CD4-positive, alpha-beta T cell treated with Interleukin-17A for 1 hour (primary cell): ENCODE data around the gene CCNK.

Source experiments
- DNase-seq: peaks from one replicate; pipeline ENCODE4 v3.0.0-alpha.2; 2020

CCNK gene

DNA sequence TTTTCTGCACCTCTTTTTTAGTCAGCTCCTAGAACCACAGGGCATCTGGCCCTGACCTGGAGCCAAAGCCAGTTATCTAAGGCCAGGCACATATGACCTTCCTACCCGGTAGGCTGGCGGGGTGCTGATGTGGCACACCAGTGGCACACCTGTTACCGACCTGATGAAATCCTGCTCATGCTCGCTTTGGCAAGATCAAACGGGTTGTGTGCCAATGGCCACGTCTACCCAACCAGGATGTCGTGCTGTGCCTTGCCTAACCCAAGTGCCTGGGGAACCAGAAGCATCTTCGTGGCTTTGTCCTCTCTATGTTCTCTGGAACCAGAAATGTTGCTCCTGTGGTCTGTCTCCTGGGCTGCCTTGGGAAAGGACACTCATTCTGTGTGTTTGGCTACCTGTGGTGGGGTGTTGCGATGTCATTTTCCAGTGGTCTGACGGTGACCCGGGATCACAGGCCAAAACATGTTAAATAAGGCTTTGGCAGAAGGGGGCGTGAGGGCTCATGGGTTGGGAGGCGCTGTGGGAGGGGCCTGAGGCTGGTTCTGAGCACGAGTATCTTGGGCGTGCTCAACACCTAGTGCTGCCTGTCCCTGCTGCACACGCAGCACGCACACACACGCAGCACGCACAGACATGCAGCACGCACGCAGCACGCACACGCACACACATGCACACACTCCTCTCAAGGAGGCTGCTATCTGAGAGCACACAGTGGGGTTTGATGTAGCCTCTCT, 27.9 kb downstream of the CCNK start:
- DNase-seq: no peak

- DNase-seq: no peak
Observed at GRCh38 chr14:99509871-99510555, 28.8 kb downstream of the CCNK start.

DNA sequence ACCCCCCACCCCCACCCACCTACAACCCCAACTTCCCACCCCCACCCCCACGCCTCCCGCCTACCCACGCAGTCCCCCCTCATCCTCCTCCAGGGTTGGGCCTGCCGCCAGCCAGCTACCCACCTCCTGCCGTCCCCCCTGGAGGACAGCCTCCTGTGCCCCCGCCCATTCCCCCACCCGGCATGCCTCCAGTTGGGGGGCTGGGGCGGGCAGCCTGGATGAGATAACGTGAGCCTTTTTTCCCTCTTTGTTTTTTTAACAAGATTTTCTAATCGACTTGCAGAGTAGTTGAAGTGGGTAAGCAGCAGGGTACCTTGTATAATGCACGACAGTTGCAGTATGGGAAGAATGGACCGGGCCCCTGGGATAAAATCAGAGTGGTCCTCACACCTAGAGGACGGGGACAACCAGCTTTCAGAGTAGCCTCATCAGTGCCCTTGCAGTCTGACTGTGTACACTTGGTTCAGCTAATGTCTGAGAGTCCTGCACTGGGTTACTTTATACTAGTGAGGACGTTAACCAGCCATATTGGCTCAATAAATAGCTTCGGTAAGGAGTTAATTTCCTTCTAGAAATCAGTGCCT, 29.4 kb downstream of the CCNK start:
- DNase-seq: no peak

- DNase-seq: no peak
Observed at GRCh38 chr14:99511421-99512109, 30.4 kb downstream of the CCNK start.

DNA sequence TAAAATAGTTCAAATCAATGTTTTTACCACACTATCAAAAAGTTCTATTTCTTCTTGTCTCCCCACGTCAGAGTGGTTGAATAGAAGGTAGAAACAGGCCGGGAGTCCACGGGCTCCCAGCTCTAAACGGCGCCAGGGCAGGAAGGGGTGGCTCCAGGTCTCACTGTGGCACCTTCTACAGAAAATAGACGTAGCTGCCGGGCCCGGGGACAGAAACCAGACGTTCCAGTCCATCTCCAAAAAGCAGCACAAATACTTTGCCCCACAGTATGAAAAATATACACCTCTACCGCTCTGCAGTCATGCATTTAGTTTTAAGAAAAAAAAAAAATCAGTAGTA, 30.9 kb downstream of the CCNK start:
- no peak for DNase-seq

DNA sequence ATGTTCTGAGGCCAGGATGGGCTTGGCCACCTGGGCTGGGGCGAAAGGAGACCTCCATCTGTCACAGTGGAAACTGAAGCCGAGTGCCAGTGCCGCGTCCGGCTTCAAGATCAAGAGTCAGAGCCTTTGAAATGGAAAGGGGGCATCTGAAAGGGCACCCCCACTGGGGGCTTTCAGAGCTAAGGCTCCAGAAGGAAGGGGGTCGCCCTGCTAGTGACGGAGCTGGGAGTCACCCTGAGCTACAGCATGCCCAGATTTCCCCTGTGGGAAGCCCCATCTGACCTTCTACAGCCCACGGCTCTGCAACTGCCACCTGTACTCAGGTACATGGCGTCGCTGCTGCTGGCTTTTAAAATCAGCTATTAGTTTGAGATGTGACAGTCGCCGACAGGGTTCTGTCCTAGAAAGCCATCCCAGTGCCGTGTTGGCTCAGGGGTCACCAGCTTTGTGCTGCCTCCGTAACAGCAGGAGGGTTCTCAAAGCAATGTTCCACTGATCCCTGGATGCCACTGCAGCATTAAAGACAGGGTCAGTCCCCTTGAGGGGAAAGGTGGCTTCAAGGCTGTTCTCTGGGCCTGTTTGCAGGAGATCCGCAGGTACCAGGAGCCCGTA, 31.5 kb downstream of the CCNK start:
- no peak for DNase-seq

GRCh38 chr14:99513183-99513694, 32.0 kb downstream of the CCNK start:
- DNase-seq: no peak

- DNase-seq: no peak
Observed at GRCh38 chr14:99513946-99514551, 32.8 kb downstream of the CCNK start.

DNA sequence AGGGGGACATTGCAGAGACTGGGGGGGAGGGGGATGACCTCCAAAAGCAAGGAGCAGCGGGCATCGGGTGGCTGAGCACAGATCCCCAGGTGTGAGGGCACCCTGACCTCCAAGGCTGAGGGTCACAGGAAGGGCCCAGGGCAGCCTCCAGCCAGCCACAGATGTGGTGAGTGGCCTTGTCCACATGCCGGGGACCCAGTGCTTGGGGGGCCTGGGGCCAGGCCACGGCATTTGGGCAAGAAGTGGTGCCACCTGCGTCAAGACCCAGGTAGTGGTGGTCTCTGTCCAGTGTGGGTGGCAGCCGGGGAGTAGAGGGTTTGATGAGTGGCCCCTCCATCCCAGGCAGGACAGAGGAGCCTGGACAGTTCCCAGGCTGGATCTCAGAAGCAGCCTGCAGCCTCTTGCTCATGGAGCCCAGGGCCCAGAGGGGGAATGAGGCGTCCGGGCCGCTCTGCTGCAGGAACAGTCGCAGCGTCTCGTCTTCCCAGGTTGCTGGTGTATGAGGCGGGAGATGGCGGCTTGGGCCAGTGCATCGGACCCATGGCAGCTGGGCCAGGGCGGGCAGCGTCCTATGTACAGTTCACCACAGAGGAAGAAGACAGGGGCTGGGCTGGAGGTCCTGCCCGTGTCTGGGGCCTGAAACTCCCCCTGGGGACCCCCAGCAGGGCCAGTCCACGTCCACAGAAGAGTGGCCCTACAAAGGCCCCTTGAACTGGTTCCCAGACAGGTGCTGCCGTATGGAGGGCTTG, 33.5 kb downstream of the CCNK start:
- DNase-seq: no peak

GRCh38 chr14:99515301-99516155, 34.3 kb downstream of the CCNK start:
- DNase-seq: no peak

DNA sequence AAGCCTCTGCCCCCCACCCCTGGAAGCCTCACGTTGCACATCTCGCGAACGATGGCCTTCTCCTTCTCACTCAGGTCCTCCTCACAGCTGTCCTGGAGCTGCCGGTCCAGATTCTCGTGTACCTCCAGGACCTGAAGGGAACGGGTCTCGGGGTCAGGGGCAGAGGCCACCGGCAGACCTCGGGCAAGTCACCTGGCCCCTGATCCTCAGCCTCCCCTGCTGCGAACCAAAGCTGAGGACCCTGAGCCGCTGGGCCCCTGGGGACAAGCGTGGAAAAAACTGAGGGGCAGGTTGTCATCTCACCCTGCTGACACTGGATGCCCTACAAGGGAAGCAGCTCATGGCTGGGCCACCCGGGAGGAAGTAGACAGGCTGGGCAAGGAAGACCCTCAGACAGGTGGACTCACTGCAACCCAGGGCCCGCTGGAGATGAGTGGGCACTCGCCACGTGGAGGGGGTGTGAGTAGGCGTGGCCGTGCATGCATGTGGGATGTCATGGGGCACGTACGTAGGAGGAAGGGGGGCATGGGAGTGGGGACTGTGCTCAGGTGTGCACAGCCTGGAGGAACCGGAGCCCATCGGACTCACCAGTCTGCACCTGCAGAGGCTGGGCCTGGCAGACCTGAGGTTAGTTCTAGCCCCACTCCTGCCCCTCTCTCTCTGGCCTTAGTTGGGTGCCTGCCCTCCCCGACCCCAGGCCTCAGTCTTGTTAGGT, 35.1 kb downstream of the CCNK start:
- DNase-seq: no peak

DNA sequence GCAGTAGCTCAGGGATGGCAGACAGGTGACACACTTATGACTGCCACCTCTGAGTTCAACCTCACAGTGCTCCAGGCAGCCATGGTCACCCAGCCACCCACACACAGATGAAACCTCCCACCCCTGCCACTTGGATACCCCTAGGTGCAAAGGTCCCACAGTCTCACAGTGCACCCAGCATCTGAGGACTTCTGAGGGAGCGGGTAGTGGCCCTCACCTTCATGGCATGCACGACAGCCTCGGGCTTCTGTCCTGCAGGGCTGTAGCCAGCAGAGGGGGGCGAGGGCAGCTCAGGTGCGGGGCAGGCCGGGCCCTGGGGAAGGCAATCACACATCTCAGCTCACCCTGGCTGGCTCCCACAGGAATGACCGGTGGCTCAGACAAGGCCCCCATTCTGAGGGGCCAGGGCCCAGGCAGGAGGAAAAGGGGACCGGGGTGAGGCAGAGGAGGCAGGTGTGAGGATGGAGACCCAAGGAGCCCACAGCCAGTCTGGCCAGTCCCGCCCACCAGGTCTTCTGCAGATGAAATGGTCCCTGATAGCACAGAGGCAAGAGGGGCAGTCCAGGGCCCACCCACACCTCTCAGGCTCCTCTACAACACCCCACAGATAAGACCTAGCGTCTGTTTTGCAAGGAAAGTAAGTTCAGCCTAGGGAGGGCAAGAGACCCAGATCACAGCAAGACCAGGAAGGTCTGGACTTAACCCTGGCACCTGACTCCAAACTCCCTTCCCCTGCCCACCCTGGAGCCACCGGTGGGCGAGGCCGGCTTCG, 35.8 kb downstream of the CCNK start:
- no peak for DNase-seq

GRCh38 chr14:99517643-99518381, 36.6 kb downstream of the CCNK start:
- no peak for DNase-seq

DNA sequence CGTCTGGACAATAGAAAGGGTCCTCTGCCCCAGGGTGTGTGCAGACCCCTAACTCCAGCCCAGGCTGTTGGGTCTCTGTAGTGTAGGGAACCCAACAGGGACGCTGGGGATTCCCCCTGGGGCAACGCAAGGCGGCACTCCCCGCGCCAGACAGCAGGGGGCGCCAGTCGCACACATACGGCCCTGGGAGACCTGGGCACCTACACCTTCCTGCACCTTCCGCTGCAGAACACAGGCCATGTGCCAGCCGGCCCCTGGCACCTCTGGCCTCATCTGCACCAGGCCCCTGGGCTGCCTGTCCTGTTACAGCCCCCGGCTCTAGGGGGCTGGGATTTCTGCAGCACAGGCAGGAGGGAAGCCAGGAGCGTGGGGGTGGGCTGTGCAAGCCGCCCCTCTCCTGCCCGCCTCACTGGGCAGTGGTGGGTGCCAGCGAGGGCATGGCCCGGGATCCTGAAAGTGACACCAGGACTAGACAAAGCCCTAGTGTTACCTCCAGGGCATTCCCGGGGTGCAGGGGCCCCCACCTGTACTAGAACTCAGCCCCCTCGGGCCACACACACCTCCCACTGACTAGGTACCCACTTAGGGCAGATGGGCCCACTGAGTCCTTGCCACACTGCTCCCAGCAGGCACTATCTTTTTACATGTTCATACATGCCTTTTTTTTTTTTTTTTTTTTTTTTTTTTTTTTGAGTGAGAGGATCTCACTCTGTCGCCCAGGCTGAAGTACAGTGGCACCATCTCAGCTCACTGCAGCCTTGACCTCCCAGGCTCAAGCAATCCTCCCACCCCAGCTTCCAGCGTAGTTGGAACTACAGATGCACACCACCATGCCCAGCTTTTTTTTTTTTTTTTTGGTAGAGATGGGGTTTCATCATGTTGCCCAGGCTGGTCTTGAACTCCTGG, 37.5 kb downstream of the CCNK start:
- peak; percentile 83 for DNase-seq

- no peak for DNase-seq
Observed at GRCh38 chr14:99519347-99519881, 38.2 kb downstream of the CCNK start.

GRCh38 chr14:99519931-99520421, 38.8 kb downstream of the CCNK start:
- DNase-seq: no peak

DNA sequence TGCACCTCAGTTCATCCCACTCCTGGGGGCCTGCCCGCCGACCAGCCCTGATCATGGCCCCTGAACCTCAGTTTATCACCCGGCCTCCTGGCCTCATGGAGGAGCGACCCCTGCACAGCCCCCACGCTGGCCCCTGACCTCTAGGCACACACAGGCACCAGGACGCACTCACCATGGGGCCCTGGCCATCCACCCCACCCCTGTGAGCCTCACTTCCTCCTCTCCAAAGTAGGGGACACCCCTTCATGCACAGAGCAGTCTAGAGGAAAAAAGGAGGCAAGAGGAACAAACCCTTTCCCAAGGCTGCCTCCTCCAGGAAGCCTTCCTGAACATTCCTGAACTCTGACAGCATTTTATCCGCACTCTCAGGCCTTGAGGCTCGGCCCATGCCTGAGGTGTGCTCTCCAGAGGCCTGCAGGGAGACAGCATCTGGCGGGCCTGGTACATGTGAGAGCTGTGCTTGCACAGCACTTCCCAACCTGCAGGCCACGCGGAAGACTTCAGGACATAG, 39.4 kb downstream of the CCNK start:
- no peak for DNase-seq
